Fibroblast of the aortic adventitia (primary cell): Measurements from ENCODE around the gene RSPO4. TPM values are rescaled to one million over a fixed set of nuclear protein-coding genes. Genes with fewer than 3 reads are reported as not detected.

ENCODE experiments used
- DNase-seq: peaks from one replicate; pipeline ENCODE4 v3.0.0-alpha.2; 2010; ENCODE audit warnings: low read depth
- H3K4me3 ChIP-seq: 2 replicates; pipeline ENCODE4 v1.5.1; 2011; ENCODE audit warnings: low read depth, mild to moderate bottlenecking, control low read depth, low read length, moderate library complexity
- total RNA-seq: library from RNA; depleted of rRNA; stranded (reverse); fragments of >200 nt; gene quantifications from 2 replicates; pipeline ENCODE4 v1.2.3, GENCODE V29; 2012; ENCODE audit warnings: low replicate concordance
- TF ChIP-seq, protein P1 (sequence below): IDR thresholded peaks from 2 replicates; pipeline ENCODE4 v1.5.1; 2011; ENCODE audit warnings: mild to moderate bottlenecking, low read length, control low read depth, inconsistent platforms; ENCODE audit not compliant: insufficient read depth

The RSPO4 gene
- total RNA-seq, 1 donor, result not detected

GRCh38 chr20:914727-915498 lies 87.2 kb downstream of the RSPO4 start:
- no peak for DNase-seq
- TF ChIP-seq, protein P1, sequence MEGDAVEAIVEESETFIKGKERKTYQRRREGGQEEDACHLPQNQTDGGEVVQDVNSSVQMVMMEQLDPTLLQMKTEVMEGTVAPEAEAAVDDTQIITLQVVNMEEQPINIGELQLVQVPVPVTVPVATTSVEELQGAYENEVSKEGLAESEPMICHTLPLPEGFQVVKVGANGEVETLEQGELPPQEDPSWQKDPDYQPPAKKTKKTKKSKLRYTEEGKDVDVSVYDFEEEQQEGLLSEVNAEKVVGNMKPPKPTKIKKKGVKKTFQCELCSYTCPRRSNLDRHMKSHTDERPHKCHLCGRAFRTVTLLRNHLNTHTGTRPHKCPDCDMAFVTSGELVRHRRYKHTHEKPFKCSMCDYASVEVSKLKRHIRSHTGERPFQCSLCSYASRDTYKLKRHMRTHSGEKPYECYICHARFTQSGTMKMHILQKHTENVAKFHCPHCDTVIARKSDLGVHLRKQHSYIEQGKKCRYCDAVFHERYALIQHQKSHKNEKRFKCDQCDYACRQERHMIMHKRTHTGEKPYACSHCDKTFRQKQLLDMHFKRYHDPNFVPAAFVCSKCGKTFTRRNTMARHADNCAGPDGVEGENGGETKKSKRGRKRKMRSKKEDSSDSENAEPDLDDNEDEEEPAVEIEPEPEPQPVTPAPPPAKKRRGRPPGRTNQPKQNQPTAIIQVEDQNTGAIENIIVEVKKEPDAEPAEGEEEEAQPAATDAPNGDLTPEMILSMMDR, result no peak
- no peak overlapping the region for H3K4me3 ChIP-seq

DNA sequence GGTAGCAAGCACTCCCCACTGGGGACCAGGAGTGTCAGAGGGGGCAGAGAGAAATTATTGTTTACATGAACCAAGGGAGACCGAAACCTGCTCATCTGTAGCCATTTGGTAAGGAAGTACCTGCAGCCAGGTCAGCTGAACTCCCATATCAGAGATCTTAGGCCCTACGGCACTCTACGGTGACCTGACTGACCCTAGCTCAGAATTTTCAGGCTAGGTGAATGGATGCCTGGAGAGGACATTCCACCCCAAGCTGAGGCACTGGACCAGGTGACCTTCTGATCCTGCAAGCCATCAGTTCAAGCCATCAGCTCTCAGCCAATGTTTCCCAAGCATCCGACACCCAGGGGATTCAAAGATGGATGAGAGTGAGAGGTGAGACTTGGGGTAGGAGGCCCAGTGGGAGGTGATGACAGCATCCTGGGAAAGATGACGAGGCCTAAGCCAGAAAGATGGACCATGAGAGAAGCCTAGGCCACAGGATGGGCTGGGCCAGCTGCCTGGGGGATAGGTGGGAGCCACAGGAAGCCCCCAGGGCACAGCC lies 88.7 kb downstream of the RSPO4 start:
- no peak for DNase-seq
- TF ChIP-seq, protein P1, result no peak
- H3K4me3 ChIP-seq, result no peak overlapping the region

DNA sequence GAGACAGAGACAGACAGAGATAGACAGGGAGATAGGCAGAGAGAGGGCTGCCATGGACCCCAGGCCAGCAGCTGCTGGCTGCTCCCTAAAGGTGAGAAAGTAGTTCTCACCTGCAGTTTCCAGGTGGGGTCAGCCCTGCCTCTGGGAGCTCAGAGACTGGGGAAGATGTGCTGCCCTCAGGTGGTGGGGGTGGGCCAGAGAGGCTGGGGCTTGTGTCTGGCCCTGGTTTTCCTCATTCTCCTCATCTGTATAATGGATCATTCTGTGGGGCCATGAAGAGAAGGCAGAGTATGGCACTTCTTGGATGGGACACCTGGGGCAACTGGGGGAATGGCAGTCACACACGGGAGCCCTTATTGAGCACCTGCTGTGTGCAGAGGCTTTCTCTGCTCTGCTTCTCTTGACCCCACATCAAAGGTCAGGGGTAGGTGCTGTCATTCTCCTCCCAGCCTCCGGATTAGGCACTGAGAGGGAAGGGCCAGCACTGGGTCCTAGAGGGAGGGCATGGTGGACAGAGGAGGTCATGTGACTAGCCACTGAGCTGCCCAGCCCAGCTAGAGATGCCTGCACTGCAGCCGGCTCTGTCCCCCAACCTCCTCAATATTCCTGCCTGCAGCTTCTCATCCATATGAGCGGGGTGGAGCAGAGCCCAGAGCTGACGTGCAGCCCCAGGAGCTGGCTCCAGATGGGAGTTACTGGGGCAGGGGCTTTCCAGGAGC lies 90.1 kb downstream of the RSPO4 start:
- no peak for DNase-seq
- no peak overlapping the region for H3K4me3 ChIP-seq
- TF ChIP-seq, protein P1, result no peak

- DNase-seq, result peak; percentile 52
- TF ChIP-seq, protein P1, result no peak
- no peak overlapping the region for H3K4me3 ChIP-seq
Measured at GRCh38 chr20:910870-911770, 91.0 kb downstream of the RSPO4 start.

DNA sequence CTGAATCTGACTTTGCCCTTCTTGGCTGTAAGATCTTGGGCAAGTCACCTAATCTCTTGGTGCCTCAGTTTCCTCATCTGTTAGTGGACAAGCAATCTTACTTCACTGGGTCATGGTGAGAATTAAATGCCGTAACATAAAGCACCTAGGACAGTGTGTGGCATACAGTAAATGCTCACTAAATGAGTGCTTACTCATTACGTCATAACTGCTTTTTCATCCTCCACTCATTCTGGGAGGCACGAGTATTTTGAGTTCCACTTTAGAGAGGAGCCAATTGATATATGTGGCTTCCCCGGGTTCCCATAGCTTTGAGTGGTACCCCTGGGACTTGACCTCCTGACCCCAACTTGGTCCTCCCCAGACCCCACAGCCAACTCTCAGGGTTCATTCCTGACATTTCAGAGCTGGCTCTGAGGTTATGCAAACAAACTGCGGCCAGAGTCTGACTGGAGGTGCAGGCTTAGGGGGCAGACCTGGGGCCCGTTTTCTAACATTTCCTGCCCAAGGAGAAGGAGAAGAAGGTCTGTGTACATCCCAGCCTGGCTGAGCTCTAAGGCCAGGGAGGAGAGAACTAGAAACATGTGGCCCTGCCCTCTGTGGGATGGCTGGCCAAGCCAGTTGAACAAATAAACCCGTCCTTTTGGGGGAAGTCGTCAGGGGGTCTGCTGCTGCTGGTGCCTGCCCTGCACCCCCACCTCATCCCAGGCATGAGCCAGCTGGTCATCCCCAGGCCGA lies 91.8 kb downstream of the RSPO4 start:
- no peak overlapping the region for H3K4me3 ChIP-seq
- DNase-seq, result peak; percentile 15
- TF ChIP-seq, protein P1, result no peak

DNA sequence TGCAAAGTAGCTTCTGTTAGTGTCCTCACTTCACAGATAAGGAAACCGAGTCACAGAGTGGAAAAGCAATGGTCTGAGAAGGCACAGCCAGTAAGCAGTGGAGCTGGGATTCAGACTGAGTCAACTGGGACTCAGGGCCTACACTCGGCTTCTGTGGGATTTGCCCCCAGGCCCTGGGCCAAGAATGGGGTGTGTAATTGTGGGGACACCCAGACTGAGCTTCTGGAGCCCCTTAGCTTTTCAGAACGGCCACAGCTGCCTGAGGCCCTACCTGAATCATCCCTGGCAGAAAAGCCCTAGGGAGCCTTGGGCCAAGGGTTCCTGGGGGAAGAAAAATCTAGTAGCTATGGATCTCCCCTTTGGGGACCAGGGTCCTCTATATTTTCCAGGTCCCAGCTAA lies 92.5 kb downstream of the RSPO4 start:
- no peak overlapping the region for H3K4me3 ChIP-seq
- no peak for DNase-seq
- TF ChIP-seq, protein P1, result no peak
